HG03442 (cell line): Measurements from ENCODE around the gene MSRB1.

Experiments used
- ATAC-seq: cut with Tn5 transposase; IDR thresholded peaks from one replicate; pipeline ENCODE4 v1.9.1; 2021; ENCODE audit warnings: mild to moderate bottlenecking, moderate library complexity; ENCODE audit not compliant: unreplicated experiment

Gene MSRB1

GRCh38 chr16:1979271-1980029, 36.5 kb upstream of the MSRB1 start:
- ATAC-seq: no peak

- ATAC-seq: no peak
Observed at GRCh38 chr16:1978476-1979120, 35.6 kb upstream of the MSRB1 start.

GRCh38 chr16:1977875-1978268, 34.9 kb upstream of the MSRB1 start:
- no peak for ATAC-seq

- ATAC-seq: no peak
Observed at GRCh38 chr16:1976951-1977874, 34.2 kb upstream of the MSRB1 start.

GRCh38 chr16:1976216-1976520, 33.2 kb upstream of the MSRB1 start:
- no peak for ATAC-seq

- no peak for ATAC-seq
Observed at GRCh38 chr16:1975432-1976215, 32.6 kb upstream of the MSRB1 start.

- ATAC-seq: no peak
Observed at GRCh38 chr16:1974157-1975070, 31.4 kb upstream of the MSRB1 start.

GRCh38 chr16:1973461-1974156, 30.6 kb upstream of the MSRB1 start:
- no peak for ATAC-seq

- no peak for ATAC-seq
Observed at GRCh38 chr16:1972490-1972877, 29.5 kb upstream of the MSRB1 start.

- ATAC-seq: peak; percentile 72
Observed at GRCh38 chr16:1971796-1972489, 28.9 kb upstream of the MSRB1 start, which contains the start of gene TBL3. Gene TBL3 (plus strand): TSS chr16:1972053. CDS start chr16:1972165, 112 bp downstream.

GRCh38 chr16:1968146-1968953, 25.4 kb upstream of the MSRB1 start:
- no peak for ATAC-seq

GRCh38 chr16:1966460-1966859, 23.5 kb upstream of the MSRB1 start, which contains the start of gene RNF151:
Gene RNF151 (plus strand): TSS chr16:1966856. CDS start chr16:1966882, 26 bp downstream.
- no peak for ATAC-seq

GRCh38 chr16:1965396-1966001, 22.5 kb upstream of the MSRB1 start:
- ATAC-seq: no peak

GRCh38 chr16:1964506-1965395, 21.8 kb upstream of the MSRB1 start, which contains the start of gene RPS2:
Gene RPS2 (minus strand): TSS chr16:1964826. CDS start chr16:1964625, 201 bp downstream.
- ATAC-seq: peak; percentile 85

- ATAC-seq: no peak
Observed at GRCh38 chr16:1963806-1964505, 21.0 kb upstream of the MSRB1 start.
